OCI-LY7 (cell line): ENCODE data around the gene CD93. TPM values are rescaled to one million over a fixed set of nuclear protein-coding genes. Genes with fewer than 3 reads are reported as not detected.

Source experiments
- BruUV-seq: library from RNA; stranded (reverse); fragments of 400-500 nt; replicated peaks from 2 replicates; lab custom pipeline; 2021; lab: Mats Ljungman, UMichigan
- CTCF ChIA-PET: fragments of 300-600 bp; sonication (Branson Sonifier 250); formaldehyde crosslinking; loops from one replicate; lab custom pipeline; 2022; ENCODE audit warnings: antibody characterized with exemption; ENCODE audit not compliant: unreplicated experiment; lab: Charles Lee
- POLR2A ChIA-PET: fragments of 300-600 bp; sonication (Branson Sonifier 250); formaldehyde crosslinking; loops from one replicate; lab custom pipeline; 2022; ENCODE audit warnings: antibody characterized with exemption; lab: Charles Lee
- DNase-seq: peaks from one replicate; pipeline ENCODE4 v3.0.0-alpha.2; 2015; ENCODE audit warnings: low spot score
- H2AFZ ChIP-seq: fragments of 200-600 bp; sonication (generic), shearing (Covaris generic); 2 replicates; pipeline ENCODE4 v1.6.1; 2014; ENCODE audit warnings: mild to moderate bottlenecking, antibody characterized with exemption, low read length, moderate library complexity
- H3K27ac ChIP-seq: fragments of 200-600 bp; sonication (generic); 2 replicates; pipeline ENCODE4 v1.5.1; 2014; ENCODE audit warnings: mixed run types, low read depth, mild to moderate bottlenecking, moderate library complexity, low read length, inconsistent platforms; ENCODE audit not compliant: poor library complexity, severe bottlenecking
- H3K36me3 ChIP-seq: fragments of 200-600 bp; sonication (generic); 2 replicates; pipeline ENCODE4 v1.6.1; 2014; ENCODE audit warnings: mild to moderate bottlenecking, antibody characterized with exemption, low read length, moderate library complexity, mixed read lengths; ENCODE audit not compliant: insufficient read depth
- H3K4me1 ChIP-seq: fragments of 200-600 bp; sonication (generic); 2 replicates; pipeline ENCODE4 v1.5.1; 2014; ENCODE audit warnings: mild to moderate bottlenecking, low read length; ENCODE audit not compliant: insufficient read depth, poor library complexity, severe bottlenecking
- H3K4me2 ChIP-seq: fragments of 200-600 bp; sonication (generic); 2 replicates; pipeline ENCODE4 v1.6.1; 2014; ENCODE audit warnings: mild to moderate bottlenecking, low read length
- H3K4me3 ChIP-seq: fragments of 200-600 bp; sonication (generic); 2 replicates; pipeline ENCODE4 v1.5.1; 2014; ENCODE audit warnings: mild to moderate bottlenecking, low read depth, low read length; ENCODE audit not compliant: poor library complexity, severe bottlenecking
- H3K79me2 ChIP-seq: fragments of 200-600 bp; sonication (generic); 2 replicates; pipeline ENCODE4 v1.6.1; 2016; ENCODE audit warnings: low read depth, mild to moderate bottlenecking, low read length, moderate library complexity, mixed read lengths; ENCODE audit not compliant: insufficient read depth
- H3K9me2 ChIP-seq: fragments of 200-600 bp; sonication (generic); 2 replicates; pipeline ENCODE4 v1.6.1; 2016; ENCODE audit warnings: mild to moderate bottlenecking, low read length, mixed read lengths; ENCODE audit not compliant: insufficient read depth
- H3K9me3 ChIP-seq: fragments of 200-600 bp; sonication (generic); 2 replicates; pipeline ENCODE4 v1.6.1; 2014; ENCODE audit warnings: mild to moderate bottlenecking, mixed run types, low read length, mixed read lengths
- H4K20me1 ChIP-seq: fragments of 200-600 bp; sonication (generic); 2 replicates; pipeline ENCODE4 v1.6.1; 2014; ENCODE audit warnings: mild to moderate bottlenecking, antibody characterized with exemption, low read length, moderate library complexity, mixed read lengths; ENCODE audit not compliant: insufficient read depth
- EZH2phosphoT487 ChIP-seq: fragments of 200-600 bp; sonication (generic); IDR thresholded peaks from 2 replicates; pipeline ENCODE4 v1.6.1; 2018; ENCODE audit warnings: low read depth, borderline replicate concordance, mild to moderate bottlenecking, mixed run types, antibody characterized with exemption, low read length, moderate library complexity, mixed read lengths
- intact Hi-C: fragments of 100-400 bp; cut with micrococcal nuclease; formaldehyde crosslinking; loops from one replicate; pipeline ENCODE4 v1.10.0; 2022; ENCODE audit not compliant: unreplicated experiment
- total RNA-seq, 2 experiments: library from RNA; depleted of rRNA in 1 of 2; stranded (reverse); fragments of >200 nt in 1 of 2; shearing (Covaris generic) in 1 of 2; gene quantifications; 2 replicates each; pipeline ENCODE4 v1.2.3, GENCODE V29; 2014 to 2022
- TF ChIP-seq, protein P1 (sequence below): fragments of 200-600 bp; sonication (generic); conservative IDR thresholded peaks from 2 replicates; pipeline ENCODE4 v1.5.1; 2014; ENCODE audit warnings: mild to moderate bottlenecking, antibody characterized with exemption, low read length, moderate library complexity, mixed read lengths

CD93 gene
- total RNA-seq, 2 experiments from 2014 or later, result not detected

DNA sequence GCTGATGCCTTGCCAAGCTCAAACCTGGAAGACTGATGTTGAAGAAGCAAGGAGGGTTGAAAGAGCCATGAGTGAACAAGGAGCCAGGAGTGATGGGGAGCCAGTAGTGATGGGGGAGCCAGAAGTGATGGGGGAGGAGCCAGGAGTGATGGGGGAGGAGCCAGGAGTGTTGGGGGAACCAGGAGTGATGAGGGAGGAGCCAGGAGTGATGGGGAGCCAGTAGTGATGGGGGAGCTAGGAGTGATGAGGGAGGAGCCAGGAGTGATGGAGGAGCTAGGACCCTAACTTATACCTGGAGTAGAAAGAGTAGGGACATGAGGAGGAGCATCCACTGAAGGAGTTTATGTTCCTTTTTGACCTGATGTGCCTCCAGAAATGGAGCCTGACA lies 14.6 kb upstream of the CD93 start:
- CTCF ChIA-PET, result interaction anchor here (0.6 kb wide), 1 partner anchor 506 kb away, joined by 6 read pairs; no protein-coding TSS in a partner anchor

DNA sequence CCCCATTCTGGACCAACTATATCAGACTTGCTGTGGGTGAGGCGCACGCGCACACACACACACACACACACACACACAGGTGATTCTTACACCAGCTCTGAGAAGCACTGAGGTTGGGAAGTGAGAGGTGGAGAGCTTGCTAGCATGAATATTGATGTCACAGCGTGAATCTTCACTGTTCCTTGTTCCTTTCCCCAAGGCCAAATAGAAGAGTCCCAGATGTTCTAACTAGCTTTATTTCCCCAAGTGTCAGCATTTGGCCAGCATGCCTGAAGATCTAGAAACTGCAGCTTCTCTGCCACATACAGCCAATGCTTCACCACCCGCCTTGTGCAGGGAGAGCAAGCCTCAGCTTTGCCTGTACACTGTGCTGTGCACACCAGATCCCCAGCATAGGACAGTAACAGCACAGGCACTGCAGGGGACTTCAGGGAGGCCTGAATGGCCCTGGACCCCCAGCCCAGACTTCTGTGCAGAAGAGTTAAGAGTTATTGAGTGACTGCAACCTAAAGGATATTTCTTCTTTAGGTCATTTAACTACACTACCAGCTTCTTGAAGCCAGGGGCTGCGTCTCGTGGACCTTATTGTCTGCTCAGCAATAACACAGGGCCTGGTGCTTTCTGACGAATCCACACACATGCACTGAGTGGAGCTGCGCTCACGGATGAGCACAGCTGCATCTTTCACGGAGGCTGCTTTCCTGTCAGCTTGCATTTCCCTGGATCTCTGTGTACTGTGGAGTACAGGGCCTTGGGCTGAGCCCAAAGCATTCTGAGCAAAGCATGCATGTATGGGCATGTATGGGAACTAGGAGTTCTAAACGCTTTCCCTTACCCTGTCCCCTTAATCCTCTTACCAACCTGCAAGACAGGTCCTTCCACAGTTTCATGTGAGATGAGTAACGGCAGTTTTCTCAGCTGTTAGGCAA lies 13.9 kb upstream of the CD93 start:
- Histone ChIP-seq H3K36me3 (no peaks in the 10 kb centered on the region), H3K4me1 (no peaks in the 10 kb centered on the region), H4K20me1 (no peaks in the 10 kb centered on the region), H3K4me3 (no peak overlapping the region), H3K9me2 (no peaks in the 10 kb centered on the region), H3K4me2 (no peak overlapping the region), H3K27ac (no peak overlapping the region), H3K9me3 (no peaks in the 10 kb centered on the region), H3K79me2 (no peaks in the 10 kb centered on the region), H2AFZ (no peak overlapping the region)
- no TSS peak for BruUV-seq
- TF ChIP-seq, protein P1, sequence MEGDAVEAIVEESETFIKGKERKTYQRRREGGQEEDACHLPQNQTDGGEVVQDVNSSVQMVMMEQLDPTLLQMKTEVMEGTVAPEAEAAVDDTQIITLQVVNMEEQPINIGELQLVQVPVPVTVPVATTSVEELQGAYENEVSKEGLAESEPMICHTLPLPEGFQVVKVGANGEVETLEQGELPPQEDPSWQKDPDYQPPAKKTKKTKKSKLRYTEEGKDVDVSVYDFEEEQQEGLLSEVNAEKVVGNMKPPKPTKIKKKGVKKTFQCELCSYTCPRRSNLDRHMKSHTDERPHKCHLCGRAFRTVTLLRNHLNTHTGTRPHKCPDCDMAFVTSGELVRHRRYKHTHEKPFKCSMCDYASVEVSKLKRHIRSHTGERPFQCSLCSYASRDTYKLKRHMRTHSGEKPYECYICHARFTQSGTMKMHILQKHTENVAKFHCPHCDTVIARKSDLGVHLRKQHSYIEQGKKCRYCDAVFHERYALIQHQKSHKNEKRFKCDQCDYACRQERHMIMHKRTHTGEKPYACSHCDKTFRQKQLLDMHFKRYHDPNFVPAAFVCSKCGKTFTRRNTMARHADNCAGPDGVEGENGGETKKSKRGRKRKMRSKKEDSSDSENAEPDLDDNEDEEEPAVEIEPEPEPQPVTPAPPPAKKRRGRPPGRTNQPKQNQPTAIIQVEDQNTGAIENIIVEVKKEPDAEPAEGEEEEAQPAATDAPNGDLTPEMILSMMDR, result no peak
- TF ChIP-seq EZH2phosphoT487, result no peak
- intact Hi-C loops, result no loop called here
- DNase-seq, result no peak
- ChIA-PET POLR2A (no interaction called here), CTCF (interaction anchor here (0.6 kb wide), 2 partner anchors 45 to 348 kb away, joined by 3 read pairs; no protein-coding TSS in a partner anchor)

More for the DNA sequence above, 14.6 kb upstream of the CD93 start:
- Histone ChIP-seq H3K36me3 (no peaks in the 10 kb centered on the region), H2AFZ (no peak overlapping the region), H3K9me3 (no peaks in the 10 kb centered on the region), H3K27ac (no peak overlapping the region), H3K4me3 (no peak overlapping the region), H3K79me2 (no peaks in the 10 kb centered on the region), H3K4me1 (no peaks in the 10 kb centered on the region), H4K20me1 (no peaks in the 10 kb centered on the region), H3K4me2 (no peak overlapping the region), H3K9me2 (no peaks in the 10 kb centered on the region)
- intact Hi-C loops, result no loop called here
- TF ChIP-seq, protein P1, result no peak
- TF ChIP-seq EZH2phosphoT487, result no peak
- POLR2A ChIA-PET, result interaction anchor here (0.6 kb wide), 1 partner anchor 212 kb away, joined by 3 read pairs; no protein-coding TSS in a partner anchor
- no peak for DNase-seq
- BruUV-seq, result no TSS peak
